ENCODE results near the gene MYF5. TPM values are rescaled to one million over a fixed set of nuclear protein-coding genes. Genes with fewer than 3 reads are reported as not detected.

The MYF5 gene
- not detected in 2 replicates for total RNA-seq

DNA sequence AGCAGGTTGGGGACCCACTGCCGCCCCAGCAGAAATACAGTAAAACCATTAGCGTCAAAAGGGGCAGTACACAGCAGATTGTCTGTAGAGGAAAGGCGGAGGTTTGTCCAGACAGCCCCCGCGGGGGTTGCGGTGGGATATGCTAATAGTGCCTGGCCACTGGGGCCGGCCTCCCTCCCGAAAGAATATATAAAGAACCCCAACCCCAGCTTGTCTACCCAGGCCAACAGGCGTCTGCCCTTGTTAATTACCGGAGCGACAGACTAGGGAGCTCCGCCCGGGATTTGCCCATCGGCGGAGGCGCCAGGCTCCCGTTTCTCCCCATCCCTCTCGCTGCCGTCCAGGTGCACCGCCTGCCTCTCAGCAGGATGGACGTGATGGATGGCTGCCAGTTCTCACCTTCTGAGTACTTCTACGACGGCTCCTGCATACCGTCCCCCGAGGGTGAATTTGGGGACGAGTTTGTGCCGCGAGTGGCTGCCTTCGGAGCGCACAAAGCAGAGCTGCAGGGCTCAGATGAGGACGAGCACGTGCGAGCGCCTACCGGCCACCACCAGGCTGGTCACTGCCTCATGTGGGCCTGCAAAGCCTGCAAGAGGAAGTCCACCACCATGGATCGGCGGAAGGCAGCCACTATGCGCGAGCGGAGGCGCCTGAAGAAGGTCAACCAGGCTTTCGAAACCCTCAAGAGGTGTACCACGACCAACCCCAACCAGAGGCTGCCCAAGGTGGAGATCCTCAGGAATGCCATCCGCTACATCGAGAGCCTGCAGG is at the start of gene MYF5:
Gene MYF5, plus strand, starts transcription at position 217 of the 774 bp plus-strand sequence. Its CDS starts 152 bp downstream, at position 369.

DNA sequence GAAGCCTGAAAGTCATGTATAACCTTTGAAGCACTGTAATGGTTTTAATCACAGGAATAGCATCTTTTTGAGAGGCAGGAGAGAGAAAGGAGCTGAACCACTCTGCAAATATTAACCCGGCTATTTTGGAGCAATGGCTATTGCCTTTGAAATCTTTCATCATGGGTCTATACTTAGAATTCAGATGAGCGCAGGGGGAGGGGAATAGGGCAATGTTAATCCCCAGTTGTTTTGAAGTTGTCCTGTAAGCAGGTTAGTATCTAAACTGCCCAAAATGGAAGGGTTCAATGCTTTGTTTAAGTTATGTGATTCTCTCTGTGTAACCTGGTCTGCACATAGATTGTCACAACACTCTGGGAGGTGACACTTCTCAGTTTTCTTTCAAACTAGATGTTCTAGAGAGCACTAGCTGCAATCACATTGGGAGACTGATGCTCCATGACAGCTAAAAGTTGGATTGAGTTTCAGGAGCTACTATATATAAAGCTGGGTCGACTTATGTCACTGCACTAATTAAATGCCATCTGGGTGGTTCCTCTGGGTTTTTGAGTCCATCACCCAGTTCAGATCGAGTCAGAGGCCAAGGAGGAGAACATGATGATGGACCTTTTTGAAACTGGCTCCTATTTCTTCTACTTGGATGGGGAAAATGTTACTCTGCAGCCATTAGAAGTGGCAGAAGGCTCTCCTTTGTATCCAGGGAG is 9.4 kb upstream of the MYF5 start, which contains the start of gene MYF6:
Gene MYF6, plus strand, starts transcription at position 509 of the 704 bp plus-strand sequence. Its CDS starts 86 bp downstream, at position 595.

Other genes starting within 250 kb of the MYF5 start
- not detected in 2 replicates for gene MYF6, start 9.3 kb upstream of the MYF5 start, total RNA-seq
- gene LIN7A, start 221.0 kb downstream of the MYF5 start, total RNA-seq: 0.18 and 2.7 TPM in 2 replicates

Data from endothelial cell of coronary artery (primary cell).